ENCODE results near the gene MAP3K9.

- TF ChIP-seq CTCF (conservative IDR thresholded peaks at IDR 0.05; ENCODE audit: low read length) (no peak), EZH2phosphoT487 (IDR thresholded peaks at IDR 0.05; ENCODE audit: borderline replicate concordance, low read depth, low read length) (no peak)
These were observed 14.0 kb upstream of the MAP3K9 start for GRCh38 chr14:70823281-70823680.

Measured in OCI-LY7 (cell line).